AML-193 (cell line): Measurements from ENCODE around the gene SUB1.
"Not testable (repeated sequence)": the region's sequence is repeated elsewhere in the genome, so short reads cannot be mapped to it uniquely, and the experiment has no call there.

Experiments
- DNase-seq, 2 experiments: peaks; one replicate each; lab custom pipeline; 2025; lab: John Stamatoyannopoulos, UW

SUB1 gene

DNA sequence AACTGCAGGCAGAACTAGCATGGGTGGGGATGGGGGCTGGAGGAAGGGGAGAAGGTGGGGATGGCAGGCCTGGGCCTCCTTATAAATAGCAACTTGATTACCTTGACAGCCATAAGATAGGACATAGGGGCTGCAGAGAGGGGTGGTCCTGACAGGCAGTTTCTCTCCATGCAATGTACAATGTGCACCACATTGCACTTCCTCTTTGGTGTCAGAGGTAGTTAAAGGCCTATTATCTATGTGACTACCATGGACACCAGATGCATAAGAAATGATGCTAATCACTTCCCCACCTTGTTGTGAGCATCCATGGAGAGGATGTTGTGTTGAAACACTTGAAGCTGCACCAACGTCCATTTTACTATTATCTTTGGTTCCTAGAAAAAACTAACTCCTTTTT, 20.2 kb upstream of the SUB1 start:
- peak in 1 of 2 experiments; percentile 4 for DNase-seq

DNA sequence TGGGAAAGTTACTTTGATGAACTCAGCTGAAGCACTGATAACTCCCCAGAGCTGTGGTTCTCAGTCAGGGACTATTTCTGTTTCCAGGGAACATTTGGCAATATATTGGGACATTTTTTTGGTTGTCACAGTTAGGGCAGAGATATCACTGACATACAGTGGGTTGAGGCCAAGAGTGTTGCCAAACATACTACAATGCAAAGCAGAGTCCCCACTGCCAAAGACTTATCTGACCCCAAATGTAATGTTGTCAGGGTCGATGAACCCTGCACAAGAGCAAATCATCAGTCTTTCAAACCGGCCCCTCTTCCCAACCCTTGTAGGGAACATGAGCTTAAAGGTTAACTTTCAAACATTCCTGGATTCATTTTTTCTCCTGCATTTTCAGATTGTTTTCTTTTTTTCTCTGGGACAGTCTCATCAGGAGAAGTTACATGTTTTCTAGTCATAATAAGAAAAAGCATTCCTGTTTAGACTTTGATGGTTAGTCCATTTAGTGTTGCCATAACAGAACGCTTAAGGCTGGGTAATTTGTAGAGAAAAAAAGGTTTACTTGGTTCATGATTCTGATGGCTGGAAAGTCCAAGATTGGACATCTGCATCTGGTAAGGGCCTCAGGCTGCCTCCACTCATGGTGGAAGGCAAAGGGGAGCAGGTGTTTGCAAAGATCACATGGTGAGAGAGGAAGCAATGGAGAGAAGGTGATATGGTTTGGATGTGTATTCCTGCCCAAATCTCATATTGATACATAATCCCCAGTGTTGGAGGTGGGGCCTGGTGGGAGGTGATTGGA, 18.8 kb upstream of the SUB1 start:
- no peak for DNase-seq

DNA sequence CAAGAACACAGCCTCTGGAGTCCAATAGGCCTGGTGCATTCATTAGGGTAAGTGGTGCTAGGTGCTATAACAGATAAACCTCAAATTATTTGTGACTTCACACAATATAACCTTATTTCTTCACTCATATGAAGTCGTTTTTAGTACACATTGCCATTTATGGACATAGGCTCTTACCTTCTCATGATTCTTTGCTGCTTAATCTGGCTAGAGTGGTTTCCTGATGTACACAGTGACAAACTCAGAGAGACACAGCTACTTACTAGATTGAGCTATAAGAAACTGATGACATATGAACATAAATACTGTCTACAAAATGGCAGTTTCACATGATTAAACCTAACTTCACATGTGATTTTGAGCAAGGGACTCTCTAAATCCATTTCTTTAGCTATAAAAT, 14.2 kb upstream of the SUB1 start:
- no peak for DNase-seq

DNA sequence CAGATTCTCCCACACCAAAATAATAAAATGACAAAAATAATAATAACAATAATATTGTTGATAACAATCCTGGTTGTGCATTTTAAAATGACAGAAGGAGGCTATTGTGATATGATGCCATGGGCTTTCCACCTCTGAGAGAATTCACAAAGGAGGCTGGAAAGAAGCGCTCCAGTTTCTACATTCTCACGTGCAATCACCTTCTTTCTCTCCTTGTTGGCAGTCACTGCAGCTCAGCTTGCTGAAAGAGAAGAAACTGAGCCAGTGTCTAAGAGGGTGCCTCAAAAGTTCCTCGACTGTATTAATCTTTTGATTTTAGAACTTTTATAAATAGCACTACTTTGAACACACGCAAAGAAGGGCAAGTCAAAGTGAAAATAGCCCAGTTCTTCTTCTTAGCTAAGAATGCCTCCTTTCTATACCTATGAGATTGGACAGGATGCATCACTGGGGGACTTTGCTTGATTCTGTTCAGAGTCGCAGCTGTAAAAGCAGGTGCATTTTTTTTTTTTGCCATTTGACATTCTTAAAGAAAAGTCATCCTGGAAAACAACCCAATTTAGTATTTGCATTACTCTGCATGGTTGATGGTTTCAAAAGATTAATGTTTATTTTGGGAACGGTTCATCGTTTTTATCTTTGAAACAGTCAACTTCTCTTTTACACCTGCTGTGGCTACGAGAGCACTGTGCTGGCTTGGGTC, 12.4 kb upstream of the SUB1 start:
- DNase-seq, result no peak

DNA sequence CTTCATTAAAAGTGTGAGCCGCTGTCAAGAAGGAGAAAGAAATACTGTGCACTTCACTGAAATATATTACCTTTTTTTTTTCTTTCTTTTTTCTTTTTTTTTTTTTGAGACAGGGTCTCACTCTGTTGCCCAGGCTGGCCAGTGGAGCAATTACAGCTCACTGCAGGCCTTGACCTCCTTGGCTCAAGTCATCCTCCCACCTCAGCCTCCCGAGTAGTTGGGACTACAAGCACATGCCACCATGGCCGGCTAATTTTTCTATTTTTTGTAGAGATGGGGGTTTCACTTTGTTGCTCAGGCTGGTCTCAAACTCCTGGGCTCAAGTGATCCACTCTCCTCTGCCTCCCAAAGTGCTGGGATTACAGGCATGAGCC, 11.9 kb upstream of the SUB1 start:
- DNase-seq, result not testable (repeated sequence)

DNA sequence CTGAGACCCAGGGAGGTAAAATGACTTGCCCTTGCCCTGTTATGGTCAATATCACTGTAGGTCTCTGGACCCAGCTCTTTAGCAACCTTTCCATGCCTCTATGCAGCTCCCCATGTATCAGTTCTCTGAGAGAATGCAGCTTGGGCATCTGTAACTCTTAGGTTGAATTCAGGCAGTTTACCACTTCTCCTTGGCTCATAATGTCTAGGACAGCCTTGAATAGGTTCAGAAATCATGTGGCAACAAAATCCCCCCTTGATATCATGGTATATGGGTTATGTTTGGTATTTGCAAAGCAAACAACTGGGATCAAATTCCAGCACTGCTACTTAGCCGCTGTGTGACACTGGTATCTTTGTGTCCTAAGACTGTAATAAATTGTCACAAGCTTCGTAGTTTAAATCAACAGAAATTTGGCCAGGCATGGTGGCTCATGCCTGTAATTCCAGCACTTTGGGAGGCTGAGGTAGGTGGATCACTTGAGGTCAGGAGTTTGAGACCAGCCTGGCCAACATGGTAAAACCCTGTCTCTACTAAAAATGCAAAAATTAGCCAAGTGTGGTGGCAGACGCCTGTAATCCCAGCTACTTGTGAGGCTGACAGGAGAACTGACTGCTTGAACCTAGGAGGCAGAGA, 10.7 kb upstream of the SUB1 start:
- DNase-seq, result no peak

DNA sequence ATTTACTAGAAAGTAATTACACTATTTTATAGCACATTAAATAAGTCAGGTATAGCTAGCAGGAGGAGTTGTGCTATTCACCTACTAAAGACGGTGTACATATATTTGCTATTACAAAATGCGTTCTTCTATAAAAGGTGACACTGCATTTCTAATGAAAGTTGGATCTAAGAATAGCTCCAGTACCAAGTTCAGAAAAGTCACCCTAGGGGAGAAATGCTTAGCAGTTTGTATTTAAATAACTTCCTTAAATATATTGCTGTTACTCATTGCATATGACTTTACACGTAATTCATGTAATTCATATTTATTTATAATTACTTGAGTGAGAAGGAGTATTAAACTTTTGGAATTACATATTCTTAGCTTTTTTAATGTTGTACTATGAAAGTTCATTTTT, 7.0 kb upstream of the SUB1 start:
- no peak for DNase-seq

DNA sequence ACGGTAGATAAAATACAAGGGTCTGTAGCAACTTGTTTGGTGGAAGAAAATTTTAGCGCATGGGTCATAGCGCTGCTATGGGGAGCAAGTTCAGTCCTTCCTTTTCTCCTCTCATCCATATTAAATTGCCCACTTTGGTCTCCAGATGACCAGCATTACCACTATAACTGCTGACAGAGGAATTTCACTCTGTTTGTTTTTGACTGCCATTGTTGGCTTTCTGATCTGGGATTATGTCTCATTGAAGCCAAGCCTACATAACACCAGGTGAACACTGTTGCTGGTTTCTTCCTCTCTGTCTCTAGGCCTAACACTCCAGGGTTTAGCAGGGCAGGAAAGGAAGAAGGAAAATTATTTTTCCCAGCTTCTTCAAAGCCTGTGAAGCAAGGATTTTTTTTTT, 6.6 kb upstream of the SUB1 start:
- no peak for DNase-seq

DNA sequence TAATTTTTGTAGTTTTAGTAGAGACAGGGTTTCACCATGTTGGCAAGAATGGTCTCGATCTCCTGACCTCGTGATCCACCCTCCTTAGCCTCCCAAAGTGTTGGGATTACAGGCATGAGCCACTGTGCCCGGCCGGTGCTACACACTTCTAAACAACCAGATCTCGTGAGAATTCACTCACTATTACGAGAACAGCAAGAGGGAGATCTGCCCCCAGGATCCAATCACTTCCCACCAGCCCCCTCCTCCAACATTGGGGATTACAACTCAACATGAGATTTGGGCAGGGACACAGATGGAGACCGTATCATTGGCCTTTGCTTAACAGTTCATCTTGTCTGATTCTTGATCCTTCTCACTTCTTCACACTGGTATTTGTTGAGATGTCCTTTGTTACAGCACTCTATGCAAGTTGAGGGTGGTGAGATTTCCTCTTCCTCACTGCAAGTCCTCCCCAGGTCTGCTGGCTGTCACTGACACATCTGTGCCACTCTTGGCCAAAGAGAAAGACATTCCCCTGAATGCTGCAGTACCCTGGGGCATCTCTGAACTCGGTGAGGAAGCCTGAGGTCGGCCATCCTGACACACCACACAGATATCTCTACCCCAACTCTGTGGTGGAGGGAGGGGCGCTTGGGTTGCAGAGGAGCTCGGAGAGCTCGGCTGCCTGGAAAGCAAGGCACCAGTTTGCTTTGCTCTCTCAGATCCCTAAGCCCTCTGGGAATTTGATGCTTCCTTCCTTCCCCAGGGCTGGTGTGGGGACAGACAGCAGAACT, 4.2 kb upstream of the SUB1 start:
- no peak for DNase-seq

DNA sequence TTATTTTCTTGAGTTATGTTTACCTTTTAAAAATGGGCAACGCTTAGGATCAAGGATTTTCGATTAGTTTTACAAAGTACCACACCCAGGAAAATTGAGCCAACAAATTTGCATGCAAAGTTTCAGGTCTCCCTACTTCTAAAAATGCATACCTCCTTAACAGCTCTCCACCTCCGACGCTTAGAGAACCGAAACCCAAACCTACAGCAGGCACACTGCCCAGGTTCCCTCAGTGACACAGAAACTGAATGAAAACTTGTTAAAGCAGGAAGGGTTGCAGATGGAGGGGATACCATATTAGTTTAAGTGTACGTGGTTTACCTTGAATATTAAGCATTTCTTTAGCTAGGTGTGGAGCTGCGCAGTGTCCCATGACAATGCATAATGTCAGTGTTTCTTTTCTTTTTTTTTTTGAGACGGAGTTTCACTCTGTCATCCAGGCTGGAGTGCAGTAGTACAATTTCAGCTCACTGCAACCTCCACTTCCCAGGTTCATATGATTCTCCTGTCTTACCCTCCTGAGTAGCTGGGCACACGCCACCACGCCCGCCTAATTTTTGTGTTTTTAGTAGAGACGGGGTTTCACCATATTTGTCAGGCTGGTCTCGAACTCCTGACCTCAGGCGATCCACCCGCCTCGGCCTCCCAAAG, 1.6 kb upstream of the SUB1 start:
- DNase-seq, result no peak

DNA sequence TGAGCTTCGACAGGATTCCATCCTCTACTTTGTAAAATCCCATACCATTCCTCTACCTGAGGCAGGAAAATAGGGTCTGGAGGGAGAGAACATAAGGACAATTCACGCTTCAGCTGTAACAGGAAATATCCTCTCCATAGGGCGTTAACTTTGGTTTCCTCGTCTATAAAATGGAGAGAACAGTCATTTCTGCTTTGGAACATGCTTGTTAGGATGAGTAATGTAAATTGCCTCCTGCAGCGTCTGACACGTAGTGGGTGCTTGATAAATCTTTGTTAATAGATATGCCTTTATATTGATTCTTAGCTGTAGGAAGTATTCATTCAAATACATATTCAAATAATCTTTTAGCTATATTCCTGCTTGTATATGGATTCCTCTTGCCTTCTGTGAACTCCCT, 711 bp upstream of the SUB1 start:
- DNase-seq, result no peak

DNA sequence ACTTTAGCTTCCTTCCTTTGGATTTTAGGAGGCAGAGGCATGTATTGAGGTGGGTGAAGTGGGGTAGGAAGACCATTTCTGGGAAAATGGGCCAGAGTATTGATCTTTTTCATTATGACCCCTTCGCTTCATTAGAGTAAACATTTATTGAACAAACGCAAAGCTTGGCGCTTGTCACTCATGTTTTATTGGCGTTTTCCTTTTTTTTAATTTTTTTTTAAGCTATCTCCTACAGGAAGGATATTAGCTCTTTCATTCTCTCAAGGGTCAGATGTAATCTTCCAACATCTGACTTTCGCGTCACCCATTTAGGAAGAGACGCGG, 273 bp upstream of the SUB1 start:
- DNase-seq, result no peak

DNA sequence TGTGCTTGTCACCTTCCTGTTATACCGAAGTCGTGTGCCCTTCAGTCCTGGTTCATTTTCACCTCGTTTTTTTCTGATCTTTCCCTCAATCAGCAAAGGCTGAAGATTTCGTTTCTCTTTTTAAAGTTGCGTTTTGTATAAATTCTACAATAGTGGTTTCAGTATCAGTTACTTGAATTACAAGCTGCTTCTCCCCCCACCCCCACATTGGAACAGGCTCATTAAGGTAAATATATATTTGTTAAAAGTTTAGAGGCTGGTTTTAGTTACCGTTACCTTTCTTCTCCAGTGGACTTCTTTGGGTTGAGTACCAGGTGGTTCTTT, 881 bp downstream of the SUB1 start:
- DNase-seq, result no peak

DNA sequence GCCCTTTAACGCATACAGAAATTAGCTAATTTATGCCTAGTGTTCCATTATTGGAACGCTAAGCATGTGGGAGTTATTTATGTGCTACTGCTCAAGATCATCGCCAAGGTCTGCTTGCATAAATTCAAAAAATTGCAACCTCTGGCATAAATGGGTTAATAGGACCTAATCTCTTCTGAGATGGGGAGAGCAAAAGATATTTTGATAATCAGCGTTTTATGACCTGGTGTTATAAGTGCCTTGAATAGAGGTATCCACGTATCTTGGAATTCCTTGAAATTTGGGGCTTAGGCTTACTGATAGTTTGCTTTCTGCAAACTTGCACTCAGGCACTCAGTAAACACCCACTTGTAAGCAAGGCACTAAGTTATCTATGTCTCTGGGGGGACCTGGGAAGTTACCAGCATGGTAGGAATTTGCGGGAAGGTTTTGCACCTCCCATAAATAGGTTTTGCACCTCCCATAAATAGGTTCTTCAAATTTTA, 1.8 kb downstream of the SUB1 start:
- DNase-seq, result no peak

DNA sequence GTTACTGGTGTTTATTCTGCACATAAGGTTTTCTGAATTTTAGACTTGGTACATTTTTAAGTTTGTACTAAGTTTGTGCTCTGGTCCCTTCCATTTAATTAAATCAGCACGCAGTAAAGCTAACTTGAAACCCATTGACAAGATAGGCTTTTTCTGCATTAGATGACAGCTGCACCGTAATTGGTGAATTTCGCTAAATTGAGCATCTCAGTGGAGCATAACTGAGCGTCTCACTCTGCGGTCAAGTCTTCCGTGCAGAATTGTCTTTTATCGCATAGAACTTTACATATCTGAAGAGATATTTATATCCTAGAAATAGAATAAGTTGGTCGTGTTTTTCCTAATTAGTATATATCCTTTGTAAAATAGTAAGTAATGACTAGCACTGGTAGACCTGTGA, 4.1 kb downstream of the SUB1 start:
- DNase-seq, result no peak

DNA sequence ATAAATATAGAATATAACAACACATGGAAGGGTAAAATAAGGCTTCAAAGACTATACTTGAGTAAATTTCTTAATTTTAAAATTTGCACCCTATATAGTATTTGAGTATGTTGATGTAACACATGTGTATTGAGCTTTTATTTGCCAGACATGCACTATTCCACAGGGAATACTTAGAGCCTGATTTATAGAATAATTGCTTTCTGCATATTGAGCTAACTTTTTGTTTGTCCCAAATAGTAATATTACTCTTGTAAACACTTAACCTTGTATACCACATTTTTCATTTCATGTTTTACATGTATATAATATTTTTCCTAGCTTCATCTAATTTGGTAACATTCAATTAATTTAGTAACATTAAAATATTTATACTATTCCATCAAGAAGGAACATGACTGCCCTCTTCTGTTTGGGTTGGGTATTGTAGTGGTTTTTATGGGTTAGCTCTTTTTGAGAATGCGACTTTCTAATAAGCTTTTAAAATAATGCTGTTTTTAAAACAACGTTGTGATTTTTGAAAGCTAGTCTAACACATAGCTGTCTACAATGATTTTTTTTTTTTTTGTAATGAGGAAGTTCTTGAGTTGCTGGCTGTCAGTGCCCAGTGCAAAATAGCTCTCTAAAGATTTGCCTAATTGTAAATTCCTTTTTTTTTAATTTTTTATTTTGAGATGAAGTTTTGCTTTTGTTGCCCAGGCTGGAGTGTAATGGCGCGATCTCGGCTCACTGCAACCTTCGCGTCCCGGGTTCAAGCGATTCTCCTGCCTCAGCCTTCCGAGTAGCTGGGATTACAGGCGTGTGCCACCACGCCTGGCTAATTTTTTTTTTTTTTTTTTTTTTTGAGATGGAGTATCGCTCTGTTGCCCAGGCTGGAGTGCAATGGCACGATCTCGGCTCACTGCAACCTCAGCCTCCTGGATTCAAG, 4.8 kb downstream of the SUB1 start:
- peak; percentile 59 to 60 for DNase-seq

DNA sequence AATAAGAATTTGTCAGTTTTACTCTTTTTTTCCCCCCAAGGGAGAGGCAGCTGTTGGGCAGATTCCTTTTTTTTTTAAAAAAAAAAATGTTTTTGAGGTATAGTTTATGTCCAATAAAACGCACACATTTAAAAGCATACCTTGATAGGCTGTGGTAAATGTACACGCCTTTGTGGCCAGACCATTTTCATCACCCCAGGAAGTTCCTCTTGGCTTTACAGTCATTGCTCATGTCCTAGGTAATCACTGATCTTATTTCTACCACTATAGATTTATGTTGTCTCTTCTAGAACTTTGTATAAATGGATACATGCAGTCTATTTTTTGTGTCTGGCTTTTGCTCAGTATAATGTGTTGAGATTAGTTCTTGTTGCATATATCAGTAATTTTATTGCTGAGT, 9.8 kb downstream of the SUB1 start:
- DNase-seq, result peak in 1 of 2 experiments; percentile 9

DNA sequence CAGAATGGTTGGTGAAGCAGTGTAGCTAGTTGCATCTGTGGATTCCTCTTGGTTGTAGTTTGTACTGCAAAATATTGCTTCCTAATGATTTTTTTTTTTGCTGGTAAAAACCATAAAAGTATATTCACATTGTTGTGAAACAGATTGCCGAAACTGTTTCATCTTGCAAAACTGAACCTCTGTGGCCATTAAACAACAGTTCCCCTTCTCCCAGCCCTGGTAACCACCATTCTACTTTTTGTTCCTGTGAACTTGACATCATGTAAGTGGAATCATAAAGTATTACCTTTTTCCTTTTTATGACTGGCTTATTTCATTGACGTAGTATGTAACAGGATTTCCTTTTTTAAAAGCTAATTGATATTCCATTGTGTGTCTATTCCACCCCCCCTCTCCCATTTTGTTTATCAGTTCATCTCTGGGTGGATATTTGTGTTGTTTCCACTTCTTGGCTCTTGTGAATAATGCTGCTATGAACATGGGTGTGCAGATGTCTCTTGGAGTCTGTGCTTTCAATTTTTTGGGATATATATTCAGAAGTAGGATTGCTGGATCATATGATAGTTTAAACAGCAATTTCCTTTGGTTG, 11.8 kb downstream of the SUB1 start:
- DNase-seq, result peak; percentile 77 to 82

DNA sequence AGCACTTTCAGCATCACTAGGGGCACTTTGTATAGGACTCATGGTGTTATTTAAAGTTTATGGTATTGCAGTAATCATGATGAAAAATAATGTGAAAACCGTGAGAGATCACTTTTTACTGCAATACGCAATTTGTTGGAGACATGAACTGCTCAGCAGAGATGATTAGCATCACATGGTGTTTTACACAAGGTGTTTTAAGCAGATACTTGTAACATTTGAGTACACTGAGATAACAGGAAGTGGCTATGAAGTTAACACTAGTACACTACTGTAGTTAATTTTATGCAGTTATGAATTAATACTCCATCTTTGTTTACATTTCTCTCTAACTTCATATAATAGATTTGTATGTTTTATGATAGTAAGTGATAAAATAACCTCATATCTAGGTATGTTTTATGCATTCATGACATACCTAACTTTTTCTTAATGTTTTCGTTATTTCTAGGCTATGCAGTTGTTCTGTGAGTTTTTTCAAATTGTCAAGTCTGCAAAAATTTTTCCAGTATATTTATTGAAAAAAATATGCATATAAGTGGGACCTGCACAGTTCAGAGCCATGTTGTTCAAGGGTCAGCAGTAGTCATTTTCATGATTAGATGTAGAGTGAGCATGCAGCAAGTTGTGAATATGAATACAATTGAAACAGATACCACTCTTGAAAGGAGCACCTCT, 13.0 kb downstream of the SUB1 start:
- no peak for DNase-seq

DNA sequence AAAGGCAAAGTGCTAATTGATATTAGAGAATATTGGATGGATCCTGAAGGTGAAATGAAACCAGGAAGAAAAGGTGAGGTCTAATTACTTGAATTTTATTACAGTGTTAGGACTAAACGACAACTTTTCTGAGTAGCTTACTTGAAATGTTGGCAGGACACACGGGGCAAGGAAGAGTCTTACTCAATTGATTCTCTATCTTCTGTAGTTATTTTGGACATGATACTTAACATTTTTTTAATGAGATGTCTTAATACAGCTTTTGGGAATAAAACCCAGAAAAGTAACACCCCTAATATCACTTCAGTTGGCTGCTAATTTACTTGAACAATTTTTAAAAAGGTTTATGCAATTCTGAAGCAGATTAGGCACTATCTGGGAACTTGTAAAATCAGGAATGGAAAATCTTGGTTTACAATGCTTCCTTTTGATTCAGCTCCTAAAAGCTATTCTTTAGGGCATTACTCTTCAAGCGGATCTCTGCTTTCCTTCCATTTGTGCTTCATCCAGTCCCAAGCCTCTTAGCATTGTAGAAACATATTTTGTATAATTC, 13.7 kb downstream of the SUB1 start:
- no peak for DNase-seq
